Stimulated activated naive CD4-positive, alpha-beta T cell treated with Interleukin-2 at 50 U/mL for 16 hours (primary cell): Measurements from ENCODE around the gene KSR2.
"Not testable (repeated sequence)": the region's sequence is repeated elsewhere in the genome, so short reads cannot be mapped to it uniquely, and the experiment has no call there.

Experiments
- DNase-seq: peaks from one replicate; lab custom pipeline; 2025; lab: John Stamatoyannopoulos, UW

Gene KSR2

DNA sequence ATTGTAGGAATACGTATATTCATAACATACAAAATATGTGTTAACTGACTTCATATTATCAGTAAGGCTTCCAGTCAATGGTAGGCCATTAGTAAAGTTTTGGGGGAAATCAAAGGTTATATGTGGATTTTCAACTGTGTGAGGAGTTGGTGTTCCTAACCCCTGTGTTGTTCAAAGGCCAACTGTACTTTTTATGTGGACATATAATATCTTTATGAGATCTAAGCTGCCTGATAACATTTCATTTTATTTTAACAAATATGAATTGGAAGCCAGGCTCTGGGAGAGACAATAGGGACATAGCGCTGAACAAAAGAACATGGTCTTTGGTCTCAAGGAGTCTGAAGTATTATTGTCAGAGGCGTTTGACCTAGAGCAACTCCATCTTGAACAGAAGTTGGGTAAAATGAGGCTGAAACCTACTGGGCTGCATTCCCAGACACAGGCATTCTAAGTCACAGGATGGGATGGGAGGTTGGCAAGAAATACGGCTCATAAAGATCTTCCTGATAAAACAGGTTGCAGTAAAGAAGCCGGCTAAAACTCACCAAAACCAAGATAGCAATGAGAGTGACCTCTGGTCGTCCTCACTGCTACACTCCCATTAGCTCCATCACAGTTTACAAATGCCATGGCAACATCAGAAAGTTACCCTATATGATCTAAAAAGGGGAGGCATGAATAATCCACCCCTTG is 147.2 kb downstream of the KSR2 start:
- no peak for DNase-seq

DNA sequence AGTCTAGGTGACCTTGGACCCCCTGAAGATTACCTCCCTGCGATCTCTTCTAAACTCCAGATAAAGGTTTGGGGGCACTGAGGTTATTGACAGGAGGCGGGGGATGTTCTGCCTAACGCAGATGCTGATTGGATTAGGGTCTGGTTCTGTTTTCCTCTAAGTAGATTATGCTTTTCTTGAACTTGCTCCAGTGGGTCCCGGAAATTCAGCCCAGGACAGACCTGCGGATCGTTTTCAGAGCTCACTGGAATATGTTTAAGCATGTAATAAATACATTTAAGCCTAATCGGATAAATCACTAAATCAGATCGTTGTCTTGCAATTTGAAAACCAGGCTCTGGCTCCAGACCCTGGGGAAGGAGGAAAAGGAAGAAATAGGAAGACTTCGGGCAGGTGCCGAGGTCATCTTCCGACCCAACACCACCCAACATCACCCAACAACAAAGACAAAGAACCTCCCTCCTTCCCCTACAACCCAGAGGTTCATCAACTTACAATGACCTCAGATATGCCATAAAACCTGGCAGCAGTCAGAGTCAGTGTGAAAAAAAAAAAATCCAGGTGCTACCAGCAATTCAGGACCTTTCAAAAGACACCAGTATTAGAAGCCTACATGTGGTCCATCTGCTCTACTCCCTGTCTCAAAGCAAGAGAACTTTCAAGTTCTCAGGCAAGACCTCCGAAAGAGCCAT is 148.4 kb downstream of the KSR2 start:
- DNase-seq: no peak

DNA sequence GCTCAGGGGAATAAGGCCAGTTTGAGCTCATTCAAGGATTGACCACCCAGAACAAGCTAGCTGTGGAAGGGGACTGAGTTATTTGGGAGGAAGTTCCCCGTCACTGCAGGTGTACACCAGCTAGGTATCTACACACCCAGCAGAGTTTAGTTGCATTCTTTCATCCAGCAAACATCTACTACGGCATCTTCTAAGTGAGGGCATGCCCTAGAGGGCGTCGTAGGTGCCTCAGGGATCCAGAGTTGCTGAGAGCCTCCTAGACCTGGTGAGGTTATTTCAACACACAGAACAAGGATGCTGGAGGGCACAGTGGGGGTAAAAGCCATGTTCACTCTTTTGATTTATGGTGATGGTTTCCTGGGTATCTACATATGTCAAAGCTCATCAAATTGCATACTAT is 149.6 kb downstream of the KSR2 start:
- no peak for DNase-seq

DNA sequence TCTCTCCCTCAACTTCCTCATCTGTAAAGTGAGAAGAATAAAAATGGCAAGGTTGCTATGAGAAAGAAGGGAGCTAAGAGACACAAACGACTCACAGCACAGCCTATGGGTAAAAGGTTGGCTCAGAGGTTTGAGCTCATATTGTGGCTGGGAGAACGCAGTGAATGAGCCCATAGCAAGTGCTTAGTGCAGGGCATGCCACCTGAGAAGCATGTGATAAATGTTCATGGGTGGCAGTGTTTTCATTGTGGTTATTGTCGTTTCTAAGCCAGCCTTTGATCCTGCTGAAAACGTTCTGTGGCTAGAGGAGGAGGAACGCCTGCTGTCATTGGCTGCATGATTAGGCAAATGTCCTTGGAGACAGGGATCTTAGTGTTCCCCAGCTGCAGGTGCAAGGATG is 150.4 kb downstream of the KSR2 start:
- no peak for DNase-seq

DNA sequence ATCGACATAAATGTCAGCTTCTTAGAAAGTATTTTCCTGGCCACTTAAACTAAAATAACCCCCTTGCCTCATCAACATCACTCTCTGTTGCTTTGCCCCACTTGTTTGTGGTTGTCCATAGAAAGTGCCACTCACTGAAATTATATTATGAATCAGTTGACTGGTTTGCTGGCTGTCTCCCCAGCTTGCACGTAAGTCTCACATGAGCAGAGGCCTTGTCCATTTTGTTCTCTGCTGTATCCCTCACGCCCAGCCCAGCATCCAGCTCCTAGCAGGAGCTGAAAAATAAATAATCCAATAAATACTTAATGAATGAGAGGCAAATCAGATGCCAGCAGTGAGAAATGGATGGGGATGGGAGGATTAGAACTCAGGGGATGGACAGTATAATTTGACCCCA is 159.3 kb downstream of the KSR2 start:
- no peak for DNase-seq

DNA sequence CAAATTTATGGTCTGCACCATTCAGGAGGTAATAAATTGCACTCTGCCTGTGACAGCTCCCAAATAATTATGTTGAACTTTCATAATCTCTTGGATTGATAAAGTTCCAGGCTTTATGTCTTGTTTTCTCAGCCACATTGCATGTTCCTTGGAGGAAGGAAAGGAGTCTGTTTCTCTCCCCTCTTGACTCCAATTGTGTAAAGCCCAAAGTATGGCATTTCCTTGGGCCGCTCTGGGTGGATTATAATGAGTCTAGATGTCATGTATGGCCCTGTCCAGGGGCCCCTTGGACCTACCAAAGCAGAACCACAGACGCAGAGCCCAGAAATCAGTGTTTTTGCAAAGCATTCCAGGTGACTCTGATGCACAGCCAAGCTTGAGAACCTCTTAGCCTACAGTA is 160.8 kb downstream of the KSR2 start:
- DNase-seq: no peak

DNA sequence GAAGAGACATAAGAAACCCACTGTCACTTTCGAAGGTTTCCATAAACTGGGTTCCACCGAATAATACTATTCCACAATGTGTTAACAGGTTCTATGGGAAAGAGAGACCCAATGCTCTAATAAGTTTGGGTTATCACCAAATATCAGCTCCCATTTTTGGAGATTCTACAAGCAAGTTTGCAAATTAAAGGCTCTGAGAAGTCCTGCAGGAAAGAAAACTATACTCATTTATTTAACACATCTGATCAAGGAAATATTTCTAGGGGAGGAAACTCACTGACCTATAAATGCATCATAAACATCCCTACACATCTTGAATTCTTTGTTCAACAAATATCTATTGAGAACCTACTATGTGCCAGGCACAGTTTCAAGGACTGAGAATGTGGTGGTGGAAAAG is 161.4 kb downstream of the KSR2 start:
- no peak for DNase-seq

DNA sequence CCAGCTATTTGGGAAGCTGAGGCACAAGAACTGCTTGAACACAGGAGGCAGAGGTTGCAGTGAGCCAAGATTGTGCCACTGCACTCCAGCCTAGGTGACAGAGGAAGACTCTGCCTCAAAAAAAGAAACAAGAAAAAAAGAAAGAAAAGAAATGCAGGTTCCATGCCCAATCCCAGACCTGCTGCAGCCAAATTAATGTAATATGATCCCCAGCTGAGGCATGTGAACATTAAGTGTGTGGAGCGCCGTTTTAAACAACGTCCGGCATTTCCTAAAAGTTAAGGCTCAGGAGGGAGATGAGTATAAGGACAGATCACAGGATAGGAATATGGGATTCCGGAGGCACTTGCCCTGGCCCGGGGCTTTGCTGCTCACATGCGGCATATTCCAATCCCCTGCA is 162.9 kb downstream of the KSR2 start:
- DNase-seq: no peak

DNA sequence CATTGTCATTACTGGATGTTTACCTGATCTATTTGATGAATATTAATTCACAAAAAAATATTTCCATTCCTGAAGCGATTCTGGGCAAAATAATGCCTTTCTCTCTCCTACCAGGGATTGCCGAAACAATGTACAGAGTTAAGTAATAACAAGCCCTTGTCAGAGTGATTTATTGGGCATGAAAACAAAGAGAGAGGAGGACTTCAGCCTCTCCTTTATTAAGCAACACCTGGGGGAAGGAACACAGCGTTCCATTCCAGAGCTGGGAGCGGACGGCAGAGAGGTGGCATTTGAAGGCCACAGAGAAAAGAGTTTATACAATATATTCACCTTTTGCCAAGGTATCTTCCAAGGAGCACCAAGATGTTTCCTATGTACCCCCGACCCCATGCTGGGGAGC is 165.8 kb downstream of the KSR2 start:
- DNase-seq: no peak

DNA sequence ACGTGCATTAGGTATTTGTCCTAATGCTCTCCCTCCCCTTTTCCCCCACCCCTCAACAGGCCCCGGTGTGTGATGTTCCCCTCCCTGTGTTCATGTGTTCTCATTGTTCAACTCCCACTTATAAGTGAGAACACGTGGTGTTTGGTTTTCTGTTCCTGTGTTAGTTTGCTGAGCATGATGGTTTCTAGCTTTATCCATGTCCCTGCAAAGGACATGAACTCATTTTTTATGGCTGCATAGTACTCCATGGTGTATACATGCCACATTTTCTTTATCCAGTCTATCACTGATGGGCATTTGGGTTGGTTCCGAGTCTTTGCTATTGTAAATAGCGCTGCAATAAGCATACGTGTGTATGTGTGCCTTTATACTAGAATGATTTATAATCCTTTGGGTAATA is 168.1 kb downstream of the KSR2 start:
- not testable (repeated sequence) for DNase-seq

DNA sequence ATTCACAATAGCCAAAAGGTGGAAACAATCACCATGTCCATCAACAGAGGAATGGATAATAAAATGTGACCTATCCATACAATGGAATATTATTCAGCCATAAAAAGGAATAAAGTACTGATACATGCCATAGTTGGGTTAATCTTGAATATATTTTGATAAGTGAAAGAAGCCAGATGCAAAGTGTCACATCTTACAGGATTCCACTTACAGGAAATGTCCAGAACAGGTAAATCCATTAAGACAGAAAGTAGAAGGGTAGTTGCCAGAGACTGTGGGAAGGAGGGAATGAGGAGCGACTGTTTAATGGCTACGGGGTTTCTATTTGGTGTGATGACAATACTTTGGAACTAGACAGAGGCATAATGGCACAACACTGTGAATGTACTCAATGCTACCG is 171.6 kb downstream of the KSR2 start:
- no peak for DNase-seq

DNA sequence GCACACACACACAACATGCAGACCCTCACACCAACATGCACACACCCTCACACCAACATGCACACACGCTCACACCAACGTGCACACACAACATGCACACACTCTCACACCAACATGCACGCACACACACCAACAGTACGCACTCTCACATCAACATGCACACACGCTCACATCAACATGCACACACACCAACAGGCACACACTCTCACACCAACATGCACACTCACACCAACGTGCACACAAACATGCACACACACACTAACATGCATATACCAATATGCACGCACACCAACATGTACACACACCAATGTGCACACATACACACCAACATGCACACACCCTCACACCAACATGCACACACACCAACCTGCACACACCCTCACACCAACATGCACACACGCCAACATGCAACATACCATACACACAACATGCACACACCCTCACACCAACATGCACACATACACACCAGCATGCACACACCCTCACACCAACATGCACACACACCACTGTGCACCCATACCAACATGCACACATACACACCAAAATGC is 175.8 kb downstream of the KSR2 start:
- DNase-seq: no peak

DNA sequence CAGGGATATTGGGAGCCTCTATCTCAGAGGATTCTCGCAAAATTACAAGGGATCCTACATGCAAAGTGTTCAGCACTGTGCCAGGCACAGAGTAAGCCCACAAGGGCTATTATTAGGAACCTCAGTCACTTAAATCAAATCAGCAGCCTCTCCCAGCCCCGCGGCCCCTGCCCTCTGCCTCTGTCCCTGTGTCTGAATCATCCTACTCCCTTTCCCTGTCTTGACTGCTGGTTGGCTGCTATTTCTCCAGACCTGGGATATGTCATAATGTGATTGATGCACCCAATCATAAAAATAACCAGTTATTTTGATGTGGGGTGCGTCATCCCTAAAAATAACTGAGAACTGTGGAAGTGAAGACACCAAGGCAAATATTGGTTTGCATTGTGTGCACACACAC is 176.3 kb downstream of the KSR2 start:
- no peak for DNase-seq

DNA sequence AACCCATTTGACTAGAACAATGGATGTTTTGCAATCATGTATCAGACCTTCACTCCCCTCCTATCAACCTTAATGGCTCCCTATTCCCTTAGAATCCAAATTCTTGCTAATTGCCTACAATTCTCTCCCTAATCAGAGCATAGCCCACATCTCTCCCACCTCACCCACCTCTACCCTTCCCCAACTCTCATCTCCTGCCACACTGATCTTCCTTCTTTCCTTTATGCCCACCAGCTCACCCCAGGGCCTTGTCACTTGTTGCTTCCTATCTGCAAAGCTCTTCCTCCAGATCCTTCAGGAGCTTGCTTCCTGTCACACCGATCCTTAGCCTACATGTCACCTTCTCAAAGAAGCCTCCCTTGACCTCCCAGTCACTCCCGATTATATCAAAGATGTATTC is 177.8 kb downstream of the KSR2 start:
- no peak for DNase-seq

DNA sequence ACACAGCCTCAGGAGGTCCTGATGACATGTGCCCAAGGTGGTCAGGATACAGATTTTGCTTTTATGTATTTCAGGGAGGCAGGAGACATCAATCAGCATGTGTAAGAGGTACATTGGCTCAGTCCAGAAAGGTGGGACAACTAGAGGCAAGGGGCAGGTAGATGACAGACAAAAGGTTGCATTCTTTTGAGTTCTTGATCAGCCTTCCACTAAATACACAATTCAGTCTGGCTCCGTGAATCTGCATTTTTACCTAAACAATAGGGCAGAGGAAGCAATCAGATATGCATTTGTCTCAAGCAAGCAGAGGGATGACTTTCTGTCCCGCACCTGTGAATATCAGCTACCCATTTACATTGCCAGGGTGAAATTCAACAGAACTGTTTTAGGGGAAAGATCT is 178.6 kb downstream of the KSR2 start:
- DNase-seq: no peak

DNA sequence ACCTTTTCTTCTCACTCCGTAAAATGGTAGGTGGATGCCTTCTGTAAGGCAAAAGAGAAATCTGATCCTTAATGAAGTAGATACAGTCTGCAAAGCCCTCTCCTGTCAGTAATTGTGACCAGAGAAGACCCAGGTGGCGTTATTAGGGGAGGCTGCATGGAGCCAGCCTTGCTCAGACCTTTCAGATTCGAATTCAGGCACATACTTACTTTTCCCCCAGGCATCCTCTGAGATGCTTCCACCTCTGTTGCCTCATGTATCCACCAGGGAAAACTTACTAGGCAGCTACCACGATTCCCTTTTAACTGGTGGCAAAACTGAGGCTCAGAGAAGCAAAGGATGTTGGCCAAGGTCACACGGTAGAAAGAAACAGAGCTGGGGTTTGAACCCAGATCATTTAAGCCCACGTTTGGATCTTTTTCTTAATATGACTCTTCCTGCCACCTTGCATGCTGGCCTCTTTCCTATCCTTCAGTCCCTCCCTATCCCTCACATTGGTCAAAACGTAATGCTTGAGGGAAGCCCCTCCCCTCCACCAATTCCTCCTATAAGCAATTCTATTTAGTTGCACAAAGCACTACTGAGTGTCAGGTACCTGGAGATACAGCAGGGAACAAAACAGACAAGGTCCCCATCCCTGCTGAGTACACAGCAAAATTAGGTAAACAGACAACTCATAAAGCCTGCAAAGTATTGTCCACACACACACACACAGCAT is 179.4 kb downstream of the KSR2 start:
- no peak for DNase-seq

DNA sequence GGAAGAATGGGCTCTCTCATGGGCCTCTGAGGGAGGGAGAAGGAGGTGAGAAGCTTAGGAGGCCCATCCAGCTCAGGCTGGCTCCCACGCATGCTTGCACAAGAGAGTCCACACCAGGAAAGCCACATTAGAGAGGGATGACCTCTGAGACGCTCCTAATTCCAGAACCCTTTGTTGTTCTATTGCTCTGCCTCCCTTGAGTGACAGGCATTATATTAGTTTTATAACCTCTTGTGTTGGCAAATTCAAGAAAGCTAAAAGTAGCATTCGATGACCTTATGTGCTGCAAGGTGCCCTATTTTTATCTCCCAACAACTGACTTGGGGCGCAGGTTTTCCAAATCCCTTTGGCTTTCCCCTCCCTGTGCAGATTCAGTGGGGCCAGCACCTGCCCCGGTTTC is 190.1 kb downstream of the KSR2 start:
- no peak for DNase-seq

DNA sequence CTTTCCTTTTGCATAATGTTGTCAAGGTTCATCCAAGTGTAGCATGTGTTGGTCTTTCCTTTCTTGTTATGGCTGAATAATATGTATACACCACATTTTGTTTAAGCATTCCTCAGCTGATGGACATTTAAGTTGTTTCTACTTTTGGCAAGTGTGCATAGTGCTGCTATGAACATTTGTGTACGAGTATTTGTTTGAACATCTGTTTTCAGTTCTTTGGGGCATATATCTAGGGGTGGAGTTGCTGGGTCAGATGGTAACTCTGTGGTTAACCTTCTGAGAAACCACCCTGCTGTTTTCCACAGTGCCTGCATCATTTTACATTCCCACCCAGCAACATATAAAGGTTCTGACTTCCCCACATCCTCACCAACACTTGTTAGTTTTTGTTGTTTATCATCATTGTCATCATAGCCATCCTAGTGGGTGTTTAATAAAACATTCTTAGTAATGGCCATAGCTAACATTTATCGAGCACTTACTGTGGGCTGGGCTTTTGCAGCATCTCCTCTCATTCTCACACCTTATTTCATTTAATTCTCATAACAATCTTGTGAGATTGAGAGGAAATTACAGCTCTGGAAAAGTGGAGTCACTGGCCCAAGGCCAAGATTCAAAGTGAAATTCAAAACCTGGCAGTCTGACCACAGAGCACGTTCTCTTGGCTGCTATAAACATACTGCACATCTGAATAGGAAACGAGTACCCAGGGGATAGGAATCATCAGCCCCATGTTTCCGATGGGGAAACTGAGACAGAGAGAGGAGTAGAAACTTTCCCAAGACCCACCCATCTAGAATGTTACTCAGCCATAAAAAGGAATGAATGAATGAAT is 193.6 kb downstream of the KSR2 start:
- DNase-seq: no peak

DNA sequence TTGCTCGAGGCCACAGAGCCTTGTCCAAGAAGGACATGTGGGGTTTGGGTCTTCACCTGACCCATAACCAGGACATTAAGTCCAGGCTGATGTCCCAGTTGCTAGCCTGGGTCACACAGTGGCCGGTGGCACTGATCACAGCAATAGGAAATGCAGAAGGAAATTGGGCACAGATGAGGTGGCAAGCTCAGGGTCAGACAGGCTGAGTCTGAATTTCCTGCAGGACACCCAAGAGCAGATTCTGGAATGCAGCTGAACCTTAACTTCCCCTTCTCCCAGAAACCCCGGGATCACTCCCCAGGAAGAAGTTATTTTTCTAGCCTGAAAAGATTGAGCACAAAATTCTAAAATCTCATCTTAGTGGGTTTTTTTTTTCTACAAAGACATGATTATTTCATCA is 199.9 kb downstream of the KSR2 start:
- DNase-seq: no peak

DNA sequence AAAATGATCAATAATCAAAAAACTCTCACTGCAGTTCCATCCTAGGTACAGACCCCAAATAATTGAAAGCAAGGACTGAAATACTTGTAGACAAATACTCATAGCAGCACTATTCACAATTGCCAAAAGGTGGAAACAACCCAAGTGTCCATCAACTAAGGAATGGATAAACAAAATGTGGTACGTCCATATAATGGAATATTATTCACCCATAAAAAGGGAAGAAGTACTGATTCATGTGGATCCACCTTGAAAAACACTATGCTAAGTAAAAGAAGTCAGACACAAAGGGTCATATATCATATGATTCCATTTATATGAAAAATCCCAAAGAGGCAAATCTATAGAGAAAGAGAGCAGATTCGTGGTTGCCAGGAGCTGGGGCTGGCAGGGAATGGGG is 202.8 kb downstream of the KSR2 start:
- DNase-seq: no peak

DNA sequence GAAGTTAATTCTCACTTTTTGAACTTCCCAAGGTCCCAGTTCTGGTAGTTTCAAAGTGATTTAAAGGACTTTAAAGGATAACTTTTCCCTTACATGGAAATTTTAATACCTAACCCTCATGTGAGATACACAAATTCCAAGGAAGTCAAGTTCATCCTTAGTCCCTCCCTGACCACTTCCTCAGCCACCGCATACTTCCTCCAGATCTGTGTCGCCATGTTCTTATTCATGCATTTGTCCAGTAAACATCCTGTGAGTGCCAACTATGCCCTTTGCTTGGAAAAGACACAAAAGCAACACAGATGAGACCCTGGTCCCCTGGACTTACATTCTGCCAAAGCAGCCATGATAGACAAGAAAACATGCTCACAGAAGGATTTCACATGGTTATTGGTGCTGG is 206.6 kb downstream of the KSR2 start:
- DNase-seq: no peak

DNA sequence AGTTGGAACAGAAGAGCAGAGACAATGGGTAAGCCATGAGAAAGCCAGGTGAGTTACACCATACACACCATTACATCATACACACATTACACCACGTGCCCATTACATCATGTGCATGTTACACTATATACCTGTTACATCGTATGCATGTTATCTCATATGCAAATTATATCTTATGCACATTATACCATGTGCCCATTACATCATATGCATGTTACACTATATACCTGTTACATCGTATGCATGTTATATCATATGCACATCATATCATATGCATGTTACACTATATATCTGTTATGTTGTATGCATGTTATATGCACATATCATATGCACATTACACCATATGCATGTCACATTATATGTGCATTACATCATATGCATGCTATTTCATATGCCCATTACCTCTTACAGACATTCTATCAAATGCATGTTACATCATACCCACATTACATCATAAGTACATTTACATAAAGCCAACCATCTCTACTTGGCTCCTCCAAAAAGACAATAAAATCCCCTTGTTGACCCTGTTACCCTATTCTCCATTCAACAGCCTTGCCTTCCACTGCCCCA is 207.2 kb downstream of the KSR2 start:
- no peak for DNase-seq
